HepG2 (cell line): ENCODE results near the gene AUP1. TPM values are rescaled to one million over a fixed set of nuclear protein-coding genes. Genes with fewer than 3 reads are reported as not detected.

Experiments used
- BCL3 ChIP-seq: sonication (generic); formaldehyde crosslinking; IDR thresholded peaks from 2 replicates; pipeline ENCODE4 v1.5.1; 2020; ENCODE audit warnings: mild to moderate bottlenecking, missing genetic modification reagents, moderate library complexity
- DNMT3B ChIP-seq: conservative IDR thresholded peaks from 2 replicates; pipeline ENCODE4 v1.6.1; 2016; ENCODE audit warnings: missing biosample characterization, control low read depth
- FOXC1 ChIP-seq: sonication (generic); formaldehyde crosslinking; IDR thresholded peaks from 2 replicates; pipeline ENCODE4 v1.8.0; 2022; ENCODE audit warnings: mild to moderate bottlenecking, missing genetic modification reagents, borderline replicate concordance
- HNRNPL ChIP-seq: fragments of 200-400 bp; formaldehyde crosslinking; IDR thresholded peaks from 2 replicates; pipeline ENCODE4 v1.6.1; 2017; ENCODE audit warnings: mild to moderate bottlenecking, low read depth, low read length
- KDM2A ChIP-seq: sonication (generic); formaldehyde crosslinking; IDR thresholded peaks from 2 replicates; pipeline ENCODE4 v1.4.0; 2020; ENCODE audit warnings: low read depth, missing genetic modification reagents, borderline replicate concordance
- NFKB2 ChIP-seq: sonication (generic); formaldehyde crosslinking; IDR thresholded peaks from 2 replicates; pipeline ENCODE4 v1.4.0; 2020; ENCODE audit warnings: missing genetic modification reagents, borderline replicate concordance
- PAX8 ChIP-seq: sonication (generic); formaldehyde crosslinking; IDR thresholded peaks from 2 replicates; pipeline ENCODE4 v1.8.0; 2022; ENCODE audit warnings: mild to moderate bottlenecking, missing genetic modification reagents, borderline replicate concordance
- PLRG1 ChIP-seq: fragments of 450-650 bp; conservative IDR thresholded peaks from 2 replicates; pipeline ENCODE4 v1.6.1; 2016
- RFXANK ChIP-seq: IDR thresholded peaks from 2 replicates; pipeline ENCODE4 v1.6.1; 2016
- SIX1 ChIP-seq: sonication (generic); formaldehyde crosslinking; IDR thresholded peaks from 2 replicates; pipeline ENCODE4 v1.4.0; 2020; ENCODE audit warnings: missing genetic modification reagents, borderline replicate concordance
- SNAPC2 ChIP-seq: sonication (generic); formaldehyde crosslinking; IDR thresholded peaks from 2 replicates; pipeline ENCODE4 v1.8.1; 2022; ENCODE audit warnings: mild to moderate bottlenecking, missing genetic modification reagents
- SP140L ChIP-seq: sonication (generic); formaldehyde crosslinking; IDR thresholded peaks from 2 replicates; pipeline ENCODE4 v1.4.0; 2020; ENCODE audit warnings: missing genetic modification reagents, borderline replicate concordance
- TBX3 ChIP-seq: fragments of 450-650 bp; IDR thresholded peaks from 2 replicates; pipeline ENCODE4 v1.6.1; 2017; ENCODE audit warnings: antibody characterized with exemption, mild to moderate bottlenecking, inconsistent platforms, borderline replicate concordance
- THAP11 ChIP-seq: IDR thresholded peaks from 2 replicates; pipeline ENCODE4 v1.6.1; 2016; ENCODE audit warnings: missing biosample characterization, missing genetic modification reagents
- TP53 ChIP-seq: sonication (generic); formaldehyde crosslinking; conservative IDR thresholded peaks from 2 replicates; pipeline ENCODE4 v1.4.0; 2020; ENCODE audit warnings: missing genetic modification reagents
- ZBTB20 ChIP-seq: sonication (generic); formaldehyde crosslinking; IDR thresholded peaks from 2 replicates; pipeline ENCODE4 v1.8.1; 2023; ENCODE audit warnings: missing genetic modification reagents, low read depth, mild to moderate bottlenecking, borderline replicate concordance
- ZBTB4 ChIP-seq: sonication (generic); formaldehyde crosslinking; IDR thresholded peaks from 2 replicates; pipeline ENCODE4 v1.4.0; 2020; ENCODE audit warnings: missing genetic modification reagents, mild to moderate bottlenecking, borderline replicate concordance
- ZFX ChIP-seq: sonication (generic); formaldehyde crosslinking; IDR thresholded peaks from 2 replicates; pipeline ENCODE4 v1.4.0; 2020; ENCODE audit warnings: mild to moderate bottlenecking, low read depth, missing genetic modification reagents, moderate library complexity
- ZKSCAN8 ChIP-seq: IDR thresholded peaks from 2 replicates; pipeline ENCODE4 v1.6.1; 2016; ENCODE audit warnings: borderline replicate concordance, missing genetic modification reagents, missing compliant biosample characterization
- ZMYM2 ChIP-seq: sonication (generic); formaldehyde crosslinking; IDR thresholded peaks from 2 replicates; pipeline ENCODE4 v1.8.0; 2022; ENCODE audit warnings: mild to moderate bottlenecking, missing genetic modification reagents
- ZNF546 ChIP-seq: sonication (generic); formaldehyde crosslinking; conservative IDR thresholded peaks from 2 replicates; pipeline ENCODE4 v1.8.1; 2023; ENCODE audit warnings: mild to moderate bottlenecking, missing genetic modification reagents
- ZNF562 ChIP-seq: sonication (generic); formaldehyde crosslinking; IDR thresholded peaks from 2 replicates; pipeline ENCODE4 v1.8.0; 2022; ENCODE audit warnings: missing genetic modification reagents, borderline replicate concordance
- ZNF570 ChIP-seq: sonication (generic); formaldehyde crosslinking; IDR thresholded peaks from 2 replicates; pipeline ENCODE4 v1.4.0; 2020; ENCODE audit warnings: mild to moderate bottlenecking, missing genetic modification reagents, borderline replicate concordance
- polyA plus RNA-seq, 8 experiments: library from polyadenylated mRNA; depleted of rRNA in 3 of 8; stranded (reverse) in 7 of 8; unstranded in 1 of 8; fragments of >200 nt; fragmentation: Illumina TruSeq in 4 of 8; extraction: Trizol in 4 of 8; gene quantifications; 2 replicates each; pipeline versions ENCODE4 v1.2.1 to v1.2.3, GENCODE V29; 2011 to 2016; ENCODE audit warnings: low read depth in 4 of 8, missing spikeins in 1 of 8, mixed read lengths in 1 of 8; ENCODE audit not compliant: insufficient read depth in 1 of 8
- total RNA-seq, 5 experiments: library from RNA; depleted of rRNA; stranded (reverse); fragments of >200 nt; fragmentation: Illumina TruSeq; extraction: Trizol; gene quantifications; 2 replicates each; pipeline ENCODE4 v1.2.3, GENCODE V29; 2016; ENCODE audit warnings: low read depth in 1 of 5
- TF ChIP-seq, protein P1 (sequence below), 2 experiments: sonication (generic) in 1 of 2; formaldehyde crosslinking in 1 of 2; IDR thresholded peaks; 2 replicates each; pipeline versions ENCODE4 v1.5.1 to v1.6.1; 2011 to 2020; ENCODE audit warnings: borderline replicate concordance in 1 of 2, low read depth in 1 of 2, low read length in 1 of 2, mild to moderate bottlenecking in 1 of 2, missing genetic modification reagents in 1 of 2, moderate library complexity in 1 of 2

AUP1 gene
- total and polyA plus RNA-seq, 2 of the 13 experiments (the other 11 are each of a cell fraction or from before 2014, with no cell fraction given), result 174 to 267 TPM

DNA sequence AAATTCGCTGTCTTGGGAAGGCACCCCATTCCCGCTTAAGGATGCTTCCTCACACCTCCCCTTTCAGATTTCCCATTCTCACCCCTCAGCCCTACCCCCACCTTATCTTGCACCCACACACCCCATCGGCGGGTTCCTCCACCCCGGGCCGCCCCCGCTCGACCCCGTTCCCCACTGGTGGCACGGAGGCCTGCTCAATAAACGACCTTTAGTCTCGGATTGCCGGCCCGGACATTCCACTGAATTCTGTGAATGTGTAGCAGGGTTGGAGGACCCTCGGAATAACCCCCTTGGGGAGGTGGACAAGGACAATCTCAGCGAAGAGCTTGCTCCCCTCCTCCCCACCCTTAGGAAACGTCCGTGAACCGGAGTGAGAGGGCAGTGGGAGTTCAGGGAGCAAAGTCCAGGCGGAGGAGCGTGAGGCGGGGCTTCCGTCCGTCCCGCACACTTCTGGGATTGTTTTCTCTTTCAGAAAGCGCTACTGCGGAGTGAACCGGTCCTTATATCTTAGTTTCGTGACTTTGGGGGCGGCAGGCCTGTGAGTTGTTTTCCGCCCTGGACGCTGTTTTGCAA lies 27.3 kb downstream of the AUP1 start (continued):
- TF ChIP-seq, protein P1, sequence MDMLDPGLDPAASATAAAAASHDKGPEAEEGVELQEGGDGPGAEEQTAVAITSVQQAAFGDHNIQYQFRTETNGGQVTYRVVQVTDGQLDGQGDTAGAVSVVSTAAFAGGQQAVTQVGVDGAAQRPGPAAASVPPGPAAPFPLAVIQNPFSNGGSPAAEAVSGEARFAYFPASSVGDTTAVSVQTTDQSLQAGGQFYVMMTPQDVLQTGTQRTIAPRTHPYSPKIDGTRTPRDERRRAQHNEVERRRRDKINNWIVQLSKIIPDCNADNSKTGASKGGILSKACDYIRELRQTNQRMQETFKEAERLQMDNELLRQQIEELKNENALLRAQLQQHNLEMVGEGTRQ (IDR thresholded peaks at IDR 0.05; ENCODE audit: low read depth, low read length), result no peak
- TF ChIP-seq, protein P1 (CRISPR knock-in tag; IDR thresholded peaks at IDR 0.05; ENCODE audit: borderline replicate concordance), result no peak
- 0 out of 2 replicates have a peak, but pooled peaks have one; percentile 35 for TF ChIP-seq ZNF570 (CRISPR knock-in tag)
- peak; percentile 77; the same call in 1 of the 2 replicates for TF ChIP-seq ZFX (CRISPR knock-in tag)
- TF ChIP-seq ZBTB4 (CRISPR knock-in tag), result no peak
- TF ChIP-seq TBX3, result peak; percentile 39; the same call in 1 of the 2 replicates
- TF ChIP-seq PLRG1, result no peak
- TF ChIP-seq ZBTB20 (CRISPR knock-in tag), result peak; percentile 66; the same call in 1 of the 2 replicates
- TF ChIP-seq NFKB2, result no peak
- peak; percentile 89 for TF ChIP-seq KDM2A (CRISPR knock-in tag)
- peak; percentile 60; the same call in 1 of the 2 replicates for TF ChIP-seq ZKSCAN8 (CRISPR knock-in tag)
- TF ChIP-seq FOXC1, result peak; percentile 40; the same call in 1 of the 2 replicates
- TF ChIP-seq TP53, result no peak
- peak; percentile 84 for TF ChIP-seq THAP11 (CRISPR knock-in tag)
- TF ChIP-seq SIX1 (CRISPR knock-in tag), result 0 out of 2 replicates have a peak, but pooled peaks have one; percentile 11
- no peak for TF ChIP-seq ZMYM2 (CRISPR knock-in tag)
- TF ChIP-seq PAX8 (CRISPR knock-in tag), result no peak
- no peak for TF ChIP-seq ZNF546
- no peak for TF ChIP-seq SNAPC2
- TF ChIP-seq ZNF562 (CRISPR knock-in tag), result no peak
- no peak for TF ChIP-seq DNMT3B
- TF ChIP-seq SP140L (CRISPR knock-in tag), result 0 out of 2 replicates have a peak, but pooled peaks have one; percentile 15
- 0 out of 2 replicates have a peak, but pooled peaks have one; percentile 21 for TF ChIP-seq BCL3 (CRISPR knock-in tag)
- TF ChIP-seq RFXANK (CRISPR knock-in tag), result peak; percentile 20; the same call in 1 of the 2 replicates
- TF ChIP-seq HNRNPL, result no peak
